DOHH2 (cell line): ENCODE measurements around the gene B4GAT1.

ENCODE experiments used
- EZH2phosphoT487 ChIP-seq: fragments of 200-600 bp; sonication (generic); IDR thresholded peaks from 2 replicates; pipeline ENCODE4 v1.6.1; 2017; ENCODE audit warnings: borderline replicate concordance, mild to moderate bottlenecking, antibody characterized with exemption, low read length, moderate library complexity, mixed read lengths
- TF ChIP-seq, protein P1 (sequence below): fragments of 200-600 bp; sonication (generic); IDR thresholded peaks from one replicate; pipeline ENCODE4 v1.5.1; 2014; ENCODE audit warnings: antibody characterized with exemption, mild to moderate bottlenecking, low read depth, low read length; ENCODE audit not compliant: poor library complexity, severe bottlenecking

DNA sequence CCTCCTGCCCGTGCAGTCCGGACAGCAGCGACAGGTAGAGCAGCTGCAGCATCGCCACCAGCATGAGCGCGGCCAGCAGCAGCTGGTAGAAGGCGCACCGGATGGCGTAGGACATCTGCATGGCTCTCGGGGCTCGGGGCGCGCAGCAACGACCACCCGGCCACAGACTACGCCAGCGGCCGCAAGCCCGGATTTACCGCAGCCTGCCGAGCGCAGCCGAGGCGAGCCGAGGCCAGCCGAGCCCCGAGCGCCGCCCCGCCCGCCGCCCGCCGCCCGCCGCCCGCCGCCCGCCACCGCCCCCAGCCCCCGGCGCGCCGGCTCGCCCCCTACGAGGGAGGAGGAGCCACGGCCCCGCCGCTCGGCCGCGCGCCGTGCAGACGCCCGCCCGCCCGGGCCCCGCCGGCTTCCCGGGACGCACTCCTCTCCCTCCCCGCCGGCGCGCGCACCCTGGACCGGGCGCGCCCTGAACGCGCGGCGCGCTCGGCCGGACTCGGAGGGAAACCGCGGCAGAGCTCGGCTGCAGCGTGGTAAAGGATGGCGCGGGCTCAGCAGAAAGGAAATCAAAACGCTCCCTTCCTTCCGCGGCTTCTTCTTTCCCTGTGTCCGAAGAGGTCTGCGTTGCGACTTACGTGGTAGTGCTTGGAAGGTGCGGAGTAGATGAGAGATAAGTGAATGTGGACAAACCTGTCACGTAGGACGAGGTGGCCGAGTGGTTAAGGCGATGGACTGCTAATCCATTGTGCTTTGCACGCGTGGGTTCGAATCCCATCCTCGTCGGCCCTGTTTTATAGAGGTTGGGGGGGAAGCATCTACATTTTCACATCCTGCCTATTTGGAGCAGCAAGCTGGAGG, at the start of gene B4GAT1:
- TF ChIP-seq, protein P1, sequence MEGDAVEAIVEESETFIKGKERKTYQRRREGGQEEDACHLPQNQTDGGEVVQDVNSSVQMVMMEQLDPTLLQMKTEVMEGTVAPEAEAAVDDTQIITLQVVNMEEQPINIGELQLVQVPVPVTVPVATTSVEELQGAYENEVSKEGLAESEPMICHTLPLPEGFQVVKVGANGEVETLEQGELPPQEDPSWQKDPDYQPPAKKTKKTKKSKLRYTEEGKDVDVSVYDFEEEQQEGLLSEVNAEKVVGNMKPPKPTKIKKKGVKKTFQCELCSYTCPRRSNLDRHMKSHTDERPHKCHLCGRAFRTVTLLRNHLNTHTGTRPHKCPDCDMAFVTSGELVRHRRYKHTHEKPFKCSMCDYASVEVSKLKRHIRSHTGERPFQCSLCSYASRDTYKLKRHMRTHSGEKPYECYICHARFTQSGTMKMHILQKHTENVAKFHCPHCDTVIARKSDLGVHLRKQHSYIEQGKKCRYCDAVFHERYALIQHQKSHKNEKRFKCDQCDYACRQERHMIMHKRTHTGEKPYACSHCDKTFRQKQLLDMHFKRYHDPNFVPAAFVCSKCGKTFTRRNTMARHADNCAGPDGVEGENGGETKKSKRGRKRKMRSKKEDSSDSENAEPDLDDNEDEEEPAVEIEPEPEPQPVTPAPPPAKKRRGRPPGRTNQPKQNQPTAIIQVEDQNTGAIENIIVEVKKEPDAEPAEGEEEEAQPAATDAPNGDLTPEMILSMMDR: no peak
- no peak for TF ChIP-seq EZH2phosphoT487
